Rectal smooth muscle tissue (tissue), 1 donor: Measurements from ENCODE around the gene PAX6.
"Not testable (repeated sequence)": the region's sequence is repeated elsewhere in the genome, so short reads cannot be mapped to it uniquely, and the experiment has no call there.

Source experiments
- H3K27ac ChIP-seq: one replicate; pipeline ENCODE4 v1.7.0; 2013; ENCODE audit warnings: low read depth, low read length, inconsistent platforms
- H3K27me3 ChIP-seq: one replicate; pipeline ENCODE4 v1.7.0; 2013; ENCODE audit warnings: low read length; ENCODE audit not compliant: control insufficient read depth, insufficient read depth
- H3K36me3 ChIP-seq: one replicate; pipeline ENCODE4 v1.7.0; 2013; ENCODE audit warnings: low read length; ENCODE audit not compliant: control insufficient read depth, insufficient read depth
- H3K4me1 ChIP-seq: one replicate; pipeline ENCODE4 v1.7.0; 2013; ENCODE audit warnings: low read length; ENCODE audit not compliant: control insufficient read depth, insufficient read depth
- H3K4me3 ChIP-seq: one replicate; pipeline ENCODE4 v1.7.0; 2013; ENCODE audit warnings: low read length
- H3K9ac ChIP-seq: one replicate; pipeline ENCODE4 v1.7.0; 2013; ENCODE audit warnings: low read length

PAX6 gene

DNA sequence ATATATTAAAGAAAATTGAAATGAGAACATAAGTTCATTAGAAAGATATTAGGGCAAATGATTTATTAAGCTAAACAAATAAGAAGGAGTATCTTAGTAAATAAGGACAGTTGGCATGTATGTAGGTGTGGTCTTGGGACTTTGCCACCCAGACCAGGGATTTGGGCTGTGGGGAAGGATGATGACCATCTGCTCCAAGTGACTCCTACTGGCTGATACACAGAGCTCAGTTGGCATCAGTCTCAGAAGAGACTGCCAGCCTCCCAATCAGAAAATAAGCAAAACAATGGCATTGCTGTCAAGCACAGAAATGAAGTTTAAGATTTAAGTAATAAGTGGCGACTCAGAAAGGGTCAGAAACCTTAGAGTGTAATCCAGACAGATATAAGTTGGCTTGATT, 49.5 kb downstream of the PAX6 start:
- Histone ChIP-seq H3K9ac (no peak overlapping the region), H3K4me3 (no peak overlapping the region), H3K27ac (no peak overlapping the region), H3K4me1 (no peaks in the 10 kb centered on the region), H3K36me3 (no peaks in the 10 kb centered on the region), H3K27me3 (no peaks in the 10 kb centered on the region)

DNA sequence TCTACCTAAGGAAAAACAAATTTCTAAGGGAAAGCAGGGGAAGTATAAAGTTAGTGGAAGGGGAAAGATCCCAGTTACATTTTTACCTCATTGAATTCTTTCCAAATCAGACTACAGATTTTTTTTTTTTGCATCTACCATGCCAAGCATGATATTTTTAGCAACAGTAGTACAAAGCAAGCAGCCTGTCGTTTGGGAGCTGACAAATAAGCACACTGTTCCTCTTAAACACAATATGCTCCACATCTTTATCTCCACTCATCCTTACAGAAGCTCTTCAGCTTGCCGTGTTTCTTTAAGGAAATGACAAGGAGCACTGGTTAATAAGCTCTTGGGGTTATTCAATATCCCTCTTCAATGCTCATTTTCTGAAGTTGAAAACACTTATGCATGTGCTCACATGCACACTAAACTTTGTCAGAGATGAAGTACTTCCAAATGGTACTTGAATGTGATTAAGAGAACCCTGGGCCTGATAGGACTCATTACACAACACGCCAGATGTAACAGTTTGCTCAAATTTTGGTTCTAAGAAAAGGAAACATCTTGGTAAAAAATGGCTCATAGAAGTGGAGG, 53.8 kb downstream of the PAX6 start:
- Histone ChIP-seq H3K27ac (no peak overlapping the region), H3K9ac (no peak overlapping the region), H3K4me1 (no peaks in the 10 kb centered on the region), H3K27me3 (no peaks in the 10 kb centered on the region), H3K36me3 (no peaks in the 10 kb centered on the region), H3K4me3 (no peak overlapping the region)

DNA sequence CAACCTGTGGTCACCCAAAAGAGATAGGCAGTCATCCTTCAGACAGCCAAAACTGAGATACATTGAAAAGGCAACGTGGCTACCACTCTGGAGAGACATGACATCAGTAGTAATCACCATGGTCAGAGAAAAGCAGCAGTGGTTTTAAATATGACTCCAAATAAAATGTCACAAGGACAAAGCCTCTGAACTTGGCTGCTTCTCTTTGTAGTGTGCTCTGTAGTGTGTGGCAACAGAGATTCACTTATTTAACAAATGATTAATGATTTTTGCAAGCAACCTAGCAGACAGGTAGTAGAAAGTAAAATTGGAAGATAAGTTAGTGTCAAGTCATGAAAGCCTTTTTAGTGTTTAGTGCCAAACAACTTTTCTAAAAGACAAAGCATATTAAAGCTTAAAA, 63.5 kb downstream of the PAX6 start:
- H3K9ac ChIP-seq, result no peak overlapping the region
- no peak overlapping the region for H3K4me3 ChIP-seq
- no peaks in the 10 kb centered on the region for H3K36me3 ChIP-seq
- no peaks in the 10 kb centered on the region for H3K4me1 ChIP-seq
- no peaks in the 10 kb centered on the region for H3K27me3 ChIP-seq
- H3K27ac ChIP-seq, result no peak overlapping the region

DNA sequence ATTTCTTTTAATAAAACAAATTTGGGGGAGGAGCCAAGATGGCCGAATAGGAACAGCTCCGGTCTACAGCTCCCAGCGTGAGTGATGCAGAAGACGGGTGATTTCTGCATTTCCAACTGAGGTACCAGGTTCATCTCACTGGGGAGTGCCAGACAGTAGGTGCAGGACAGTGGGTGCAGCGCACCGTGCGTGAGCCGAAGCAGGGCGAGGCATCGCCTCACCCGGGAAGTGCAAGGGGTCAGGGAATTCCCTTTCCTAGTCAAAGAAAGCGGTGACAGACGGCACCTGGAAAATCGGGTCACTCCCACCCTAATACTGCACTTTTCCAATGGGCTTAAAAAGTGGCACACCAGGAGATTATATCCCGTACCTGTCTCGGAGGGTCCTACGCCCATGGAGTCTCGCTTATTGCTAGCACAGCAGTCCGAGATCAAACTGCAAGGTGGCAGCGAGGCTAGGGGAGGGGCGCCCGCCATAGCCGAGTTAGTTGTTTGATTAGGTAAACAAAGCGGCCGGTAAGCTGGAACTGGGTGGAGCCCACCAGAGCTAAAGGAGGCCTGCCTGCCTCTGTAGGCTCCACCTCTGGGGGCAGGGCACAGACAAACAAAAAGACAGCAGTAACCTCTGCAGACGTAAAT, 70.3 kb downstream of the PAX6 start:
- H3K4me3 ChIP-seq, H3K27ac ChIP-seq, H3K4me1 ChIP-seq, H3K36me3 ChIP-seq, H3K27me3 ChIP-seq, H3K9ac ChIP-seq: not testable (repeated sequence)

DNA sequence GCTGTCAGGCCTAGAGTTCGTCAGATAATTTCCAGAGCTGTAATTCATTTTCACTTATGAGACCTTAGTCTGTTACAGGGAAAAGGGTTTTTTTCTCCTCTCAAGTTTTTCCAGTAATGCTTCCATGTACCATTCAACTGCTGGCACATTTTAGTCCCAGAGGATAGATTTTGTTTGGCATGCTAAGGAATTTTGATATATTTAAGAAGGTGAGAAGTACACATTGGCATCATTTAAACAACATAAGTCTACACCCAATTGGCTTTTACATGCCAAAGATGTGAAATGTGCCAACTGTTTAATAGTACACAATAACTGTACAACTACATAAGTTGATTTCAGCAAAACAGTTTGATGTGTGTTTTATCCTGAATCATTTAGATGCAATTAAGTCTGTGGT, 71.0 kb downstream of the PAX6 start:
- Histone ChIP-seq H3K4me3 (no peak overlapping the region), H3K9ac (no peak overlapping the region), H3K27ac (no peak overlapping the region), H3K36me3 (no peaks in the 10 kb centered on the region), H3K4me1 (no peaks in the 10 kb centered on the region), H3K27me3 (no peaks in the 10 kb centered on the region)
